RWPE1 (cell line): ENCODE results near the gene SORBS1.
A peak's percentile ranks its signal among the peaks of the same experiment; 100 is the strongest.

ENCODE experiments used
- CTCF ChIA-PET: fragments of 350-600 bp; sonication (Branson Sonifier 250); formaldehyde crosslinking; extraction: SDS; loops from one replicate; lab custom pipeline; 2021; lab: Yijun Ruan, JAX
- POLR2A ChIA-PET: fragments of 400-600 bp; formaldehyde crosslinking; extraction: SDS; loops from one replicate; lab custom pipeline; 2020; ENCODE audit warnings: antibody characterized with exemption; ENCODE audit not compliant: low non-redundant PET; lab: Yijun Ruan, JAX
- DNase-seq: peaks from one replicate; pipeline ENCODE4 v3.0.0; 2012; ENCODE audit warnings: low spot score
- H3K27ac ChIP-seq: fragments of 450-650 bp; 2 replicates; pipeline ENCODE4 v1.5.1; 2017
- CTCF ChIP-seq: fragments of 450-650 bp; conservative IDR thresholded peaks from 2 replicates; pipeline ENCODE4 v1.5.1; 2017; ENCODE audit warnings: low read depth, mild to moderate bottlenecking

The SORBS1 gene

DNA sequence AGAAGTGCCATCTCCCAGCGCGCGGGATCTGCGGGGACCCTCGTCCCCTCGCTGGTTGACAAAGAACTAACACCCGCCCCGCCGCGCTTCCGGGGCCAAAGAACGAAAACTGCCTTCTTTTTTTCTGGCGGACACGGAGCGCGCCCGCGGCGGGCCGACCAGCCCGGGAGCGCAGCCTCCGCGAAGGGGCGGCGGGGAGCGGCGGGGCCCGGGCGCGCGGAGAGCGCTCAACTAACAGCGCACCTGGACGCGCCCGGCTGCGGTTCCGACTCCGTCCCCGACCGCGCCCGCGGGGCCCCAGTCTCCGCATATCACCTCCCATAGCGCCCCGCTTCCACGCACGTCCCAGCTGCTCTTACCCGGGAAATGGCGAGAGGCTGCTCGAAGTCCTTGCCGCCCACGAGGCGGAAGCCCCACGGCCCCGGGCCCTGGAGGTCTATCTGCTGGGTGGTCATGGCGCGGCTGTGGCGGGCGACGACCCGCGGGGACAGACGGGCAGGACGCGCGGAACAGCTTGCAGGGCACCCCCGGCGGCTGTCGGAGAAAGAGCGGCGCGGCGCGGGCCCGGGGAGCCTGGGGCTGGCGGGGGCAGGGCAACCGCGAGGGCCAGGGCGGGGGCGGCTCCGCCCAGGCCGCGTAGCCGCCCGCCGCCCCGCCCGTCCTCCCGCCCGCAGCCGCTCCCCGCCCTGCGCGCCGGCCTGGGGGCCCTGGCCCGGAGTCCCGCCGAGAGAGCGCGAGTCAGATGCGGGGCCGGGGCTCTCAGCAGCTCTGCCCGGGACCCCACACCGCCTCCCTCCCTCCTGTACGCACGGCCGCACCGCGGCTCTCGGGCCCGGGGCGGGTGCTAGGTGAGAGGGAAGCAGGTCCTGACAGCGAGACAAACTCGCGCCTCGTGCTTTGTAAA lies 270.5 kb downstream of the SORBS1 start, which contains the start of gene PDLIM1:
TSS of gene PDLIM1 (minus strand) at position 543 of the 904 bp plus-strand sequence. CDS start at position 455, 88 bp downstream.
- peak within 1 kb of the TSS; percentile 86 for H3K27ac ChIP-seq
- POLR2A ChIA-PET, result no interaction called here
- CTCF ChIA-PET, result interaction anchor here (0.6 to 1.1 kb wide), 5 partner anchors 11 to 381 kb away, joined by 3 to 8 read pairs (median 3); no protein-coding TSS in a partner anchor
- peak; percentile 93 for DNase-seq
- TF ChIP-seq CTCF, result peak; percentile 46

GRCh38 chr10:95289921-95290421 lies 271.2 kb downstream of the SORBS1 start:
- DNase-seq, result no peak
- no peak; the same call in 1 of the 2 replicates for TF ChIP-seq CTCF
- POLR2A ChIA-PET, result no interaction called here
- CTCF ChIA-PET, result interaction anchor here (0.9 to 1.1 kb wide), 3 partner anchors 12 to 29 kb away, joined by 3 to 8 read pairs (median 3); no protein-coding TSS in a partner anchor
- H3K27ac ChIP-seq, result peak overlapping the region; percentile 86

GRCh38 chr10:95289003-95289920 lies 271.9 kb downstream of the SORBS1 start:
- ChIA-PET POLR2A (interaction anchor here (0.5 to 0.7 kb wide), 3 partner anchors 10 to 54 kb away, joined by 3 to 5 read pairs (median 4); no protein-coding TSS in a partner anchor), CTCF (interaction anchor here (0.6 to 1.5 kb wide), 5 partner anchors 11 to 612 kb away, joined by 3 to 8 read pairs (median 5); no protein-coding TSS in a partner anchor)
- peak; percentile 76 for DNase-seq
- H3K27ac ChIP-seq, result peak overlapping the region; percentile 86
- no peak; the same call in 1 of the 2 replicates for TF ChIP-seq CTCF

GRCh38 chr10:95288303-95288702 lies 272.9 kb downstream of the SORBS1 start:
- no peak for TF ChIP-seq CTCF
- no peak overlapping the region for H3K27ac ChIP-seq
- ChIA-PET CTCF (interaction anchor here (0.6 to 1.5 kb wide), 7 partner anchors 41 to 611 kb away, joined by 4 to 8 read pairs (median 5); no protein-coding TSS in a partner anchor), POLR2A (interaction anchor here (0.5 to 0.7 kb wide), 3 partner anchors 11 to 53 kb away, joined by 3 to 5 read pairs (median 4); no protein-coding TSS in a partner anchor)
- DNase-seq, result no peak

DNA sequence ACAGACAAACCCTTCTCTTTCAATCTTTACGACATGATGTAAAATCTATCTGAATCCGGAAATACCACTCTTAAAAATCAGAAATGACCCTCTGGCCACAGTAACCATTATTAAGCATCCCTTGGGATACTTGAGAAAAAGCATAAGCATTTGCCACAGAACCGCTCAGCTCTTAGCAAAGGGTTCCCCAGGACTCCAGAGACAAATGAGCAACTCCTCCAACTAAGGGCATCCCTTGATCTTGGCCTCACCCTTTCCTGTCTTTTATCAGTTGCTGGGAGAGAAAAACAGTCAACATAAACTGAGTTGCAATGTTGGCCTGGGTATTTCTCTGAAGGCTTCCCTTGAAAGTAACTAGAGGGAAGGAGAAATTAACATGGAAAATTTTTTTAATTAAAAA lies 273.9 kb downstream of the SORBS1 start:
- POLR2A ChIA-PET, result no interaction called here
- no peak overlapping the region for H3K27ac ChIP-seq
- TF ChIP-seq CTCF, result no peak
- CTCF ChIA-PET, result interaction anchor here (0.6 to 1.5 kb wide), 5 partner anchors 40 to 1880 kb away, joined by 3 to 5 read pairs (median 3); no protein-coding TSS in a partner anchor
- DNase-seq, result no peak
